ENCODE measurements around the gene THSD4.
A peak's percentile ranks its signal among the peaks of the same experiment; 100 is the strongest.

The THSD4 gene

GRCh38 chr15:71566226-71566625, 451.0 kb downstream of the THSD4 start:
- no peak for DNase-seq

- no peak for DNase-seq
Measured at GRCh38 chr15:71567173-71567572, 451.9 kb downstream of the THSD4 start.

GRCh38 chr15:71568227-71568626, 453.0 kb downstream of the THSD4 start:
- DNase-seq = no peak

- DNase-seq = no peak
Measured at GRCh38 chr15:71570736-71571135, 455.5 kb downstream of the THSD4 start.

- DNase-seq = no peak
Measured at GRCh38 chr15:71571641-71572040, 456.4 kb downstream of the THSD4 start.

GRCh38 chr15:71572452-71573053, 457.3 kb downstream of the THSD4 start:
- DNase-seq = no peak

GRCh38 chr15:71573599-71573998, 458.3 kb downstream of the THSD4 start:
- no peak for DNase-seq

- DNase-seq = no peak
Measured at GRCh38 chr15:71575474-71576045, 460.3 kb downstream of the THSD4 start.

GRCh38 chr15:71577071-71577470, 461.8 kb downstream of the THSD4 start:
- no peak for DNase-seq

- no peak for DNase-seq
Measured at GRCh38 chr15:71581398-71581930, 466.2 kb downstream of the THSD4 start.

GRCh38 chr15:71585159-71585558, 469.9 kb downstream of the THSD4 start:
- DNase-seq = no peak

- no peak for DNase-seq
Measured at GRCh38 chr15:71586463-71586862, 471.2 kb downstream of the THSD4 start.

- DNase-seq = no peak
Measured at GRCh38 chr15:71588746-71589145, 473.5 kb downstream of the THSD4 start.

GRCh38 chr15:71591057-71591456, 475.8 kb downstream of the THSD4 start:
- peak; percentile 16 for DNase-seq

- DNase-seq = no peak
Measured at GRCh38 chr15:71592203-71592602, 476.9 kb downstream of the THSD4 start.

- DNase-seq = no peak
Measured at GRCh38 chr15:71595846-71596553, 480.7 kb downstream of the THSD4 start.

GRCh38 chr15:71596672-71597071, 481.4 kb downstream of the THSD4 start:
- DNase-seq = no peak

- DNase-seq = no peak
Measured at GRCh38 chr15:71597126-71597525, 481.9 kb downstream of the THSD4 start.

GRCh38 chr15:71597637-71598036, 482.4 kb downstream of the THSD4 start:
- DNase-seq = no peak

GRCh38 chr15:71598741-71599140, 483.5 kb downstream of the THSD4 start:
- no peak for DNase-seq

GRCh38 chr15:71599418-71600151, 484.3 kb downstream of the THSD4 start:
- DNase-seq = peak; percentile 5

- DNase-seq = no peak
Measured at GRCh38 chr15:71600237-71600636, 485.0 kb downstream of the THSD4 start.

GRCh38 chr15:71601038-71601834, 486.0 kb downstream of the THSD4 start:
- no peak for DNase-seq

All from RPMI8226 (cell line).